GM10266 (cell line): ENCODE data around the gene OR5AS1.
"Not testable (repeated sequence)": the region's sequence is repeated elsewhere in the genome, so short reads cannot be mapped to it uniquely, and the experiment has no call there.

Experiments
- DNase-seq: peaks from one replicate; pipeline ENCODE4 v3.0.0; 2012; ENCODE audit errors: extremely low spot score
- TF ChIP-seq, protein P1 (sequence below): IDR thresholded peaks from 2 replicates; pipeline ENCODE4 v1.5.1; 2012; ENCODE audit warnings: mild to moderate bottlenecking, low read depth; ENCODE audit not compliant: control insufficient read depth, insufficient read depth; ENCODE audit errors: missing control alignments

The OR5AS1 gene

DNA sequence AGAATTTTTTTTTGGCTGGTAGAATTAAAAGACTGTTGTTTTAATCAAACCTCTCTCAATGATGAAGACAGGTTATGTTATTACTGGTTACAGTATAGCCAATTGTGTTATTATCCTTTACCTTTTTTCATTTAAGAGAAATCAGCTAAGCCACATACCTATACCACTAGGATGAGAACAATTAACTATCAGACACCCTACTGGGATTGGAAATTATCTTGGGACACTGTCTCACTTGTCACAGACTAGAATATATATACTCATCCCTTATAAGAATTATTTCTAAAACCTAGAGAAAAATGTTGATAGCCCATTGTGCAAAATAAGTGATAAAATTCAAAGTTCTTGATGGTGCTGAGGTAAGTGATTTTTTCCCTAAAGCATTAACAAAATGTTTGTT, at the start of gene OR5AS1:
Gene OR5AS1 (plus strand): TSS at position 301 of the 400 bp plus-strand sequence. CDS start 2,765 bp downstream, outside the sequence.
- TF ChIP-seq, protein P1, sequence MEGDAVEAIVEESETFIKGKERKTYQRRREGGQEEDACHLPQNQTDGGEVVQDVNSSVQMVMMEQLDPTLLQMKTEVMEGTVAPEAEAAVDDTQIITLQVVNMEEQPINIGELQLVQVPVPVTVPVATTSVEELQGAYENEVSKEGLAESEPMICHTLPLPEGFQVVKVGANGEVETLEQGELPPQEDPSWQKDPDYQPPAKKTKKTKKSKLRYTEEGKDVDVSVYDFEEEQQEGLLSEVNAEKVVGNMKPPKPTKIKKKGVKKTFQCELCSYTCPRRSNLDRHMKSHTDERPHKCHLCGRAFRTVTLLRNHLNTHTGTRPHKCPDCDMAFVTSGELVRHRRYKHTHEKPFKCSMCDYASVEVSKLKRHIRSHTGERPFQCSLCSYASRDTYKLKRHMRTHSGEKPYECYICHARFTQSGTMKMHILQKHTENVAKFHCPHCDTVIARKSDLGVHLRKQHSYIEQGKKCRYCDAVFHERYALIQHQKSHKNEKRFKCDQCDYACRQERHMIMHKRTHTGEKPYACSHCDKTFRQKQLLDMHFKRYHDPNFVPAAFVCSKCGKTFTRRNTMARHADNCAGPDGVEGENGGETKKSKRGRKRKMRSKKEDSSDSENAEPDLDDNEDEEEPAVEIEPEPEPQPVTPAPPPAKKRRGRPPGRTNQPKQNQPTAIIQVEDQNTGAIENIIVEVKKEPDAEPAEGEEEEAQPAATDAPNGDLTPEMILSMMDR: no peak
- DNase-seq: no peak

GRCh38 chr11:55994525-55994924, 32.9 kb upstream of the OR5AS1 start, which contains the start of gene OR5F1:
Gene OR5F1, minus strand, starts transcription at chr11:55994625. Its CDS starts 0 bp downstream, at chr11:55994625.
- no peak for DNase-seq
- TF ChIP-seq, protein P1: no peak

GRCh38 chr11:56010716-56011115, 16.7 kb upstream of the OR5AS1 start:
- TF ChIP-seq, protein P1: no peak
- no peak for DNase-seq

- TF ChIP-seq, protein P1: no peak
- DNase-seq: no peak
Observed at GRCh38 chr11:56013805-56014204, 13.6 kb upstream of the OR5AS1 start.

GRCh38 chr11:56045538-56045937, 18.1 kb downstream of the OR5AS1 start:
- no peak for DNase-seq
- TF ChIP-seq, protein P1: no peak

DNA sequence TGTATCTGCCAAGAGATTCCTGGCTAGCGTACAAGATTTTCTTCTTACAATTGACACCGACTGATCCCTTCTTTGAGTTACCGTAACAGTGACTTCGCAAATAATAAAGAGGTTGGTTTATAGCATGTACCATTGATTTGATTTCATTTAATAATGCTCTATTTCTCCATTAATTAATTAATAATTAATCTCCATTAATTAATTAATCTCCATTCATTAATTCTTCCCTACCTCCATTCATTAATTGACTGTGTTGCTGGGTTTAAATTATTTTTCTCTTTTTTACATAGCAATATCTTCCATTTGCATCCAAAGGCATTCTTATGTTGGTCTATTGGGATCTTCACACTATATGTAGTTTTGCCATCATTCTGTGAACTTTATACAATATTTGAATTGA, 21.0 kb downstream of the OR5AS1 start:
- TF ChIP-seq, protein P1: no peak
- no peak for DNase-seq

DNA sequence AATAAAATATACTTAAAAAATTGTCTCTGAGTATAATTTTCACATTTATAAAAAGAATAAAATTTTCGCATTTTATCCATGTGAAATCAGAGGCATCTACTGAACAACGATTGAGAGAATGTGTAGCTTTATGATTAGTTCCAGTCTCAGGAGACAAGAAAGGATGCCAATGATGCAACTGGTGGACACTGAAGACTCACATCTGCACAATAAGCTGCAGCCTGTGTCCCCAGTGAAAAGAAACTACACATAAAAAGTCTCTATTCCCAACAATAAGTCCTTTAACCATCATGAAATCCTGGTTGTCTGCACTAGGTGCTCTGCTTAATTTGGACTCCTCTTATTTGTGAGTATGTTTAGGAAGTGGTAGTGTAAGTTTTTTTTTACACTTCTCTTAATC, 22.0 kb downstream of the OR5AS1 start:
- TF ChIP-seq, protein P1: no peak
- DNase-seq: no peak

DNA sequence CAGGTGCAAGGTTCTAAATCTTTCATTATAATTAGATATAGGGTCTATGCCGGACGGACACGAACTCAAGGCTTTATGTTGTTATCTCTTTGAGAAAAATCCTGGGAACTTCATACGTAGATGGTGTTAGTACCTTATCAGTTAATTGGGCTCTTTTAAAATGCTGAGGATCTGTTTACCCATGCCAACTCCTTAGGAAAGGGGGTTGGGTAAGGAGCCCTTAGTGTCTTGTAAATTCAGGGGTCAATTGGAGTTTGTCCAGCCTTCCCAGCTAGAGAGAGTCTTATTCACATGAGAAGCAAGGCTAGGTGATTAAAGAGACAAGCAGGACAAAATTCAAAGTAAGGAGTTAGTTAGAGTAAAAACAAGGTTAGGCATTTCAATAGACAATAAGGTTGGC, 28.9 kb downstream of the OR5AS1 start:
- not testable (repeated sequence) for DNase-seq

DNA sequence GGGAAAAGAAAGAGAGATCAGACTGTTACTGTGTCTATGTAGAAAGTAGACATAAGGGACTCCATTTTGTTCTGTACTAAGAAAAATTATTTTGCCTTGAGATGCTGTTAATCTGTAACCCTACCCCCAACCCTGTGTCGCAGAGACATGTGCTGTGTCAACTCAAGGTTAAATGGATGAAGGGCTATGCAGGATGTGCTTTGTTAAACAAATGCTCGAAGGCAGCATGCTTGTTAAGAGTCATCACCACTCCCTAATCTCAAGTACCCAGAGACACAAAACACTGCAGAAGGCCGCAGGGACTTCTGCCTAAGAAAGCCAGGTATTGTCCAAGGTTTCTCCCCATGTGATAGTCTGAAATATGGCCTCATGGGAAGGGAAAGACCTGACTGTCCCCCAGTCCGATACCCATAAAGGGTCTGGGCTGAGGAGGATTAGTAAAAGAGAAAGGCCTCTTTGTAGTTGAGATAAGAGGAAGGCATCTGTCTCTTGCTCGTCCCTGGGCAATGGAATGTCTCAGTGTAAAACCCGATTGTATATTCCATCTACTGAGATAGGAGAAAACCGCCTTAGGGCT, 30.3 kb downstream of the OR5AS1 start:
- DNase-seq: not testable (repeated sequence)

GRCh38 chr11:56058260-56058780, 30.9 kb downstream of the OR5AS1 start:
- DNase-seq: not testable (repeated sequence)
